Measurements from ENCODE around the gene RBM15. TPM values are rescaled to one million over a fixed set of nuclear protein-coding genes. Genes with fewer than 3 reads are reported as not detected.

RBM15 gene
- total RNA-seq, 1 experiment from 2014 or later, result 35.9 TPM

DNA sequence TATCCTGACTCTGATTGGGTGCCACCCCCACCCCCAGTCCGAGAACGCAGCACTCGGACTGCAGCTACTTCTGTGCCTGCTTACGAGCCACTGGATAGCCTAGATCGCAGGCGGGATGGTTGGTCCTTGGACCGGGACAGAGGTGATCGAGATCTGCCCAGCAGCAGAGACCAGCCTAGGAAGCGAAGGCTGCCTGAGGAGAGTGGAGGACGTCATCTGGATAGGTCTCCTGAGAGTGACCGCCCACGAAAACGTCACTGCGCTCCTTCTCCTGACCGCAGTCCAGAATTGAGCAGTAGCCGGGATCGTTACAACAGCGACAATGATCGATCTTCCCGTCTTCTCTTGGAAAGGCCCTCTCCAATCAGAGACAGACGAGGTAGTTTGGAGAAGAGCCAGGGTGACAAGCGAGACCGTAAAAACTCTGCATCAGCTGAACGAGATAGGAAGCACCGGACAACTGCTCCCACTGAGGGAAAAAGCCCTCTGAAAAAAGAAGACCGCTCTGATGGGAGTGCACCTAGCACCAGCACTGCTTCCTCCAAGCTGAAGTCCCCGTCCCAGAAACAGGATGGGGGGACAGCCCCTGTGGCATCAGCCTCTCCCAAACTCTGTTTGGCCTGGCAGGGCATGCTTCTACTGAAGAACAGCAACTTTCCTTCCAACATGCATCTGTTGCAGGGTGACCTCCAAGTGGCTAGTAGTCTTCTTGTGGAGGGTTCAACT, 2.1 kb downstream of the RBM15 start:
- intact Hi-C loops (cut with micrococcal nuclease), result no loop called here
- POLR2A ChIA-PET, result interaction anchor here (0.6 to 6.4 kb wide), 9 partner anchors 7 to 1280 kb away, joined by 3 to 114 read pairs (median 14); partner anchors contain the start of genes LAMTOR5 and SLC16A4
- H3K36me3 Mint-ChIP-seq (ENCODE audit: insufficient read depth, unreplicated experiment), result peaks cover 51% of the 10 kb centered on the region
- TF ChIP-seq, protein P1, sequence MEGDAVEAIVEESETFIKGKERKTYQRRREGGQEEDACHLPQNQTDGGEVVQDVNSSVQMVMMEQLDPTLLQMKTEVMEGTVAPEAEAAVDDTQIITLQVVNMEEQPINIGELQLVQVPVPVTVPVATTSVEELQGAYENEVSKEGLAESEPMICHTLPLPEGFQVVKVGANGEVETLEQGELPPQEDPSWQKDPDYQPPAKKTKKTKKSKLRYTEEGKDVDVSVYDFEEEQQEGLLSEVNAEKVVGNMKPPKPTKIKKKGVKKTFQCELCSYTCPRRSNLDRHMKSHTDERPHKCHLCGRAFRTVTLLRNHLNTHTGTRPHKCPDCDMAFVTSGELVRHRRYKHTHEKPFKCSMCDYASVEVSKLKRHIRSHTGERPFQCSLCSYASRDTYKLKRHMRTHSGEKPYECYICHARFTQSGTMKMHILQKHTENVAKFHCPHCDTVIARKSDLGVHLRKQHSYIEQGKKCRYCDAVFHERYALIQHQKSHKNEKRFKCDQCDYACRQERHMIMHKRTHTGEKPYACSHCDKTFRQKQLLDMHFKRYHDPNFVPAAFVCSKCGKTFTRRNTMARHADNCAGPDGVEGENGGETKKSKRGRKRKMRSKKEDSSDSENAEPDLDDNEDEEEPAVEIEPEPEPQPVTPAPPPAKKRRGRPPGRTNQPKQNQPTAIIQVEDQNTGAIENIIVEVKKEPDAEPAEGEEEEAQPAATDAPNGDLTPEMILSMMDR (IDR thresholded peaks at IDR 0.05; ENCODE audit: unreplicated experiment), result no peak
- no peak overlapping the region for H3K4me3 Mint-ChIP-seq (ENCODE audit: unreplicated experiment)
- no peaks in the 10 kb centered on the region for H3K9me3 Mint-ChIP-seq (ENCODE audit: unreplicated experiment)
- peaks cover 46% of the 10 kb centered on the region for H3K4me1 Mint-ChIP-seq (ENCODE audit: insufficient read depth, unreplicated experiment)
- H3K27me3 Mint-ChIP-seq (ENCODE audit: insufficient read depth, unreplicated experiment), result no peaks in the 10 kb centered on the region
- H3K27ac Mint-ChIP-seq (ENCODE audit: low read depth, unreplicated experiment), result no peak overlapping the region
- DNase-seq (ENCODE audit: unreplicated experiment), result no peak
- BruUV-seq (replicated peaks), result no TSS peak
- CTCF ChIA-PET, result interaction anchor here (1.1 to 7.1 kb wide), 4 partner anchors 28 to 132 kb away, joined by 3 to 43 read pairs (median 4); no protein-coding TSS in a partner anchor

DNA sequence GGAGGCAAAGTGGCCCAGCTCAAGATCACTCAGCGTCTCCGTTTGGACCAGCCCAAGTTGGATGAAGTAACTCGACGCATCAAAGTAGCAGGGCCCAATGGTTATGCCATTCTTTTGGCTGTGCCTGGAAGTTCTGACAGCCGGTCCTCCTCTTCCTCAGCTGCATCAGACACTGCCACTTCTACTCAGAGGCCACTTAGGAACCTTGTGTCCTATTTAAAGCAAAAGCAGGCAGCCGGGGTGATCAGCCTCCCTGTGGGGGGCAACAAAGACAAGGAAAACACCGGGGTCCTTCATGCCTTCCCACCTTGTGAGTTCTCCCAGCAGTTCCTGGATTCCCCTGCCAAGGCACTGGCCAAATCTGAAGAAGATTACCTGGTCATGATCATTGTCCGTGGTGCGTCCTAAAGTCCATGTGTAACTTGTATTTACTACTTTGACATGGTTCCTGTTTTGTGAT, 2.7 kb downstream of the RBM15 start:
- ChIA-PET CTCF (interaction anchor here (0.6 to 1.4 kb wide), 3 partner anchors 46 to 139 kb away, joined by 3 read pairs; no protein-coding TSS in a partner anchor), POLR2A (interaction anchor here (0.6 to 2.8 kb wide), 4 partner anchors 8 to 95 kb away, joined by 3 to 14 read pairs (median 3); no protein-coding TSS in a partner anchor)
- Mint-ChIP-seq H3K36me3 (ENCODE audit: insufficient read depth, unreplicated experiment) (peaks cover 57% of the 10 kb centered on the region), H3K27me3 (ENCODE audit: insufficient read depth, unreplicated experiment) (no peaks in the 10 kb centered on the region), H3K4me3 (ENCODE audit: unreplicated experiment) (no peak overlapping the region), H3K9me3 (ENCODE audit: unreplicated experiment) (no peaks in the 10 kb centered on the region), H3K27ac (ENCODE audit: low read depth, unreplicated experiment) (no peak overlapping the region), H3K4me1 (ENCODE audit: insufficient read depth, unreplicated experiment) (peaks cover 40% of the 10 kb centered on the region)
- TF ChIP-seq, protein P1 (IDR thresholded peaks at IDR 0.05; ENCODE audit: unreplicated experiment), result no peak
- intact Hi-C loops (cut with micrococcal nuclease), result no loop called here
- no TSS peak for BruUV-seq (replicated peaks)
- no peak for DNase-seq (ENCODE audit: unreplicated experiment)

DNA sequence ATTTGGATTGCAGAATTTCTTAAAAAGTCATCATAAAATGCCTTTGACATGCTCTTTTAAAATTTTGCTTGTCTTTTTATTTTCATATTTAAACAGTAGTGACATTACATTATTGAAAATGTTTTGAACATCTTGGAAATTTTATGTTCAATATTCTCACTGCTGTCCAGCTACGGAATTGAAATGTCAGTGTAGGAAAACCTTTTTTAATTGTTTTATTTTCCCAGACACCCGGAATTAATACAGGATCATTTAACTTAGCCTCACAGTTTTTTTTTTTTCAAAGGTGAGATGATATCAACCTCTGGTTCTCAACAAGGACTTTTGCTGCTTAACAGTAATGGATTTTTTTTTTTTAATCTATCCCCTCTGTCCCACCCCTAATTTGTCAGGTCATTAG, 4.1 kb downstream of the RBM15 start:
- Mint-ChIP-seq H3K4me1 (ENCODE audit: insufficient read depth, unreplicated experiment) (peaks cover 48% of the 10 kb centered on the region), H3K27me3 (ENCODE audit: insufficient read depth, unreplicated experiment) (no peaks in the 10 kb centered on the region), H3K36me3 (ENCODE audit: insufficient read depth, unreplicated experiment) (peaks cover 64% of the 10 kb centered on the region), H3K9me3 (ENCODE audit: unreplicated experiment) (no peaks in the 10 kb centered on the region), H3K4me3 (ENCODE audit: unreplicated experiment) (no peak overlapping the region), H3K27ac (ENCODE audit: low read depth, unreplicated experiment) (peak overlapping the region; percentile 82)
- ChIA-PET POLR2A (interaction anchor here (0.6 to 2.8 kb wide), 4 partner anchors 13 to 1103 kb away, joined by 3 to 14 read pairs (median 4); no protein-coding TSS in a partner anchor), CTCF (interaction anchor here (1.1 to 1.4 kb wide), 2 partner anchors 70 to 140 kb away, joined by 3 to 5 read pairs; no protein-coding TSS in a partner anchor)
- TF ChIP-seq, protein P1 (IDR thresholded peaks at IDR 0.05; ENCODE audit: unreplicated experiment), result no peak
- intact Hi-C loops (cut with micrococcal nuclease), result no loop called here
- DNase-seq (ENCODE audit: unreplicated experiment), result no peak
- no TSS peak for BruUV-seq (replicated peaks)

- Mint-ChIP-seq H3K27me3 (ENCODE audit: insufficient read depth, unreplicated experiment) (no peaks in the 10 kb centered on the region), H3K4me3 (ENCODE audit: unreplicated experiment) (no peak overlapping the region), H3K27ac (ENCODE audit: low read depth, unreplicated experiment) (peak overlapping the region; percentile 82), H3K4me1 (ENCODE audit: insufficient read depth, unreplicated experiment) (peaks cover 56% of the 10 kb centered on the region), H3K9me3 (ENCODE audit: unreplicated experiment) (no peaks in the 10 kb centered on the region), H3K36me3 (ENCODE audit: insufficient read depth, unreplicated experiment) (peaks cover 64% of the 10 kb centered on the region)
- ChIA-PET POLR2A (interaction anchor here (2.8 kb wide), 1 partner anchor 12 kb away, joined by 14 read pairs; no protein-coding TSS in a partner anchor), CTCF (no interaction called here)
- TF ChIP-seq, protein P1 (IDR thresholded peaks at IDR 0.05; ENCODE audit: unreplicated experiment), result no peak
- intact Hi-C loops (cut with micrococcal nuclease), result no loop called here
- DNase-seq (ENCODE audit: unreplicated experiment), result no peak
- no TSS peak for BruUV-seq (replicated peaks)
Observed at GRCh38 chr1:110344152-110344551, 5.0 kb downstream of the RBM15 start.
